Astrocyte (in vitro differentiated cells and primary cell): ENCODE data around the gene HOXA10. TPM values are rescaled to one million over a fixed set of nuclear protein-coding genes. Genes with fewer than 3 reads are reported as not detected.

ENCODE experiments used
- DNase-seq: peaks from one replicate; pipeline ENCODE4 v3.0.0-alpha.2; 2010; ENCODE audit warnings: low read depth
- FAIRE-seq: peaks from 2 replicates; lab custom pipeline; 2011; peaks lifted over from hg19 to GRCh38; lab: Jason Lieb, UNC
- H2AFZ ChIP-seq: 2 replicates; pipeline ENCODE4 v1.6.0; 2012; ENCODE audit warnings: low read depth, low read length, inconsistent platforms
- H3K27ac ChIP-seq: 2 replicates; pipeline ENCODE4 v1.5.1; 2011; ENCODE audit warnings: low read depth, low read length, inconsistent platforms
- H3K27me3 ChIP-seq: 2 replicates; pipeline ENCODE4 v1.6.0; 2011; ENCODE audit warnings: low read length, inconsistent platforms; ENCODE audit not compliant: insufficient read depth
- H3K36me3 ChIP-seq: 2 replicates; pipeline ENCODE4 v1.5.1; 2011; ENCODE audit warnings: low read length, inconsistent platforms; ENCODE audit not compliant: insufficient read depth
- H3K4me1 ChIP-seq: 2 replicates; pipeline ENCODE4 v1.5.1; 2011; ENCODE audit warnings: low read length, inconsistent platforms; ENCODE audit not compliant: insufficient read depth
- H3K4me2 ChIP-seq: 2 replicates; pipeline ENCODE4 v1.6.0; 2012; ENCODE audit warnings: low read length, inconsistent platforms
- H3K4me3 ChIP-seq: 2 replicates; pipeline ENCODE4 v1.5.1; 2011; ENCODE audit warnings: low read depth, mild to moderate bottlenecking, low read length, inconsistent platforms; ENCODE audit not compliant: insufficient read depth
- H3K79me2 ChIP-seq: 2 replicates; pipeline ENCODE4 v1.6.0; 2012; ENCODE audit warnings: mild to moderate bottlenecking, low read length, inconsistent platforms; ENCODE audit not compliant: insufficient read depth
- H3K9ac ChIP-seq: 2 replicates; pipeline ENCODE4 v1.6.0; 2012; ENCODE audit warnings: mild to moderate bottlenecking, low read length, inconsistent platforms
- H3K9me3 ChIP-seq: 2 replicates; pipeline ENCODE4 v1.5.1; 2012; ENCODE audit warnings: low read depth, mild to moderate bottlenecking, low read length, inconsistent platforms; ENCODE audit not compliant: insufficient read depth
- H4K20me1 ChIP-seq: 2 replicates; pipeline ENCODE4 v1.6.0; 2012; ENCODE audit warnings: low read length, inconsistent platforms; ENCODE audit not compliant: insufficient read depth
- H3K27ac Mint-ChIP-seq: one replicate; pipeline ENCODE4 v1.8.0; 2021; ENCODE audit warnings: mild to moderate bottlenecking, mixed read lengths; ENCODE audit not compliant: unreplicated experiment
- H3K27me3 Mint-ChIP-seq: one replicate; pipeline ENCODE4 v1.8.0; 2021; ENCODE audit warnings: low read depth, mixed read lengths; ENCODE audit not compliant: unreplicated experiment
- H3K36me3 Mint-ChIP-seq: one replicate; pipeline ENCODE4 v1.8.0; 2021; ENCODE audit warnings: low read depth, mixed read lengths; ENCODE audit not compliant: unreplicated experiment
- H3K4me1 Mint-ChIP-seq: one replicate; pipeline ENCODE4 v1.8.0; 2021; ENCODE audit warnings: low read depth, mixed read lengths; ENCODE audit not compliant: unreplicated experiment
- H3K4me3 Mint-ChIP-seq: one replicate; pipeline ENCODE4 v1.8.0; 2021; ENCODE audit warnings: mild to moderate bottlenecking, moderate library complexity, mixed read lengths; ENCODE audit not compliant: unreplicated experiment
- H3K9me3 Mint-ChIP-seq: one replicate; pipeline ENCODE4 v1.8.0; 2021; ENCODE audit warnings: mild to moderate bottlenecking, mixed read lengths; ENCODE audit not compliant: unreplicated experiment
- CTCF ChIP-seq: IDR thresholded peaks from 2 replicates; pipeline ENCODE4 v1.5.1; 2011; ENCODE audit warnings: low read depth, mild to moderate bottlenecking, inconsistent platforms, low read length, moderate library complexity; ENCODE audit not compliant: insufficient read depth
- EZH2 ChIP-seq: IDR thresholded peaks from 2 replicates; pipeline ENCODE4 v1.6.1; 2012; ENCODE audit warnings: mild to moderate bottlenecking, low read length, inconsistent platforms; ENCODE audit not compliant: insufficient read depth
- total RNA-seq: library from RNA; stranded (reverse); gene quantifications from 2 replicates; pipeline ENCODE4 v1.2.1, GENCODE V29; 2021

The HOXA10 gene
- total RNA-seq, 1 donor from 2014 or later, result not detected

- H3K4me1 Mint-ChIP-seq, result no peaks in the 10 kb centered on the region
- no peak overlapping the region for H3K4me3 Mint-ChIP-seq
- Histone ChIP-seq H3K27ac (no peak overlapping the region), H3K36me3 (no peaks in the 10 kb centered on the region), H3K9ac (no peak overlapping the region), H3K4me2 (no peak overlapping the region), H3K4me3 (no peak overlapping the region), H2AFZ (no peak overlapping the region), H4K20me1 (peaks cover 13% of the 10 kb centered on the region), H3K79me2 (no peaks in the 10 kb centered on the region), H3K27me3 (peaks cover 97% of the 10 kb centered on the region), H3K4me1 (peaks cover 7% of the 10 kb centered on the region), H3K9me3 (peaks cover 3% of the 10 kb centered on the region)
- TF ChIP-seq EZH2, result peak; percentile 77
- no peak for TF ChIP-seq CTCF
- no peak for FAIRE-seq
- H3K36me3 Mint-ChIP-seq, result peaks cover 2% of the 10 kb centered on the region
- H3K9me3 Mint-ChIP-seq, result peaks cover 32% of the 10 kb centered on the region
- H3K27ac Mint-ChIP-seq, result no peak overlapping the region
- peaks cover 88% of the 10 kb centered on the region for H3K27me3 Mint-ChIP-seq
- DNase-seq, result no peak
Observed at GRCh38 chr7:27182861-27183681, 9.0 kb upstream of the HOXA10 start.

- Histone ChIP-seq H2AFZ (no peak overlapping the region), H3K9me3 (peaks cover 3% of the 10 kb centered on the region), H3K4me2 (no peak overlapping the region), H3K36me3 (no peaks in the 10 kb centered on the region), H3K4me3 (no peak overlapping the region), H3K4me1 (peaks cover 7% of the 10 kb centered on the region), H3K27ac (no peak overlapping the region), H3K79me2 (no peaks in the 10 kb centered on the region), H4K20me1 (peaks cover 13% of the 10 kb centered on the region), H3K9ac (no peak overlapping the region), H3K27me3 (peaks cover 97% of the 10 kb centered on the region)
- Mint-ChIP-seq H3K9me3 (peaks cover 34% of the 10 kb centered on the region), H3K36me3 (peaks cover 2% of the 10 kb centered on the region), H3K4me1 (no peaks in the 10 kb centered on the region), H3K27me3 (peaks cover 88% of the 10 kb centered on the region), H3K27ac (peak overlapping the region; percentile 41), H3K4me3 (no peak overlapping the region)
- no peak for FAIRE-seq
- DNase-seq, result no peak
- TF ChIP-seq EZH2, result no peak
- no peak for TF ChIP-seq CTCF
Observed at GRCh38 chr7:27182285-27182841, 8.2 kb upstream of the HOXA10 start.
